Measurements from ENCODE around the gene KIF4A. TPM values are rescaled to one million over a fixed set of nuclear protein-coding genes. Genes with fewer than 3 reads are reported as not detected.

Gene KIF4A
- total and polyA plus RNA-seq, 2 of the 4 experiments (the other 2 are of a cell fraction), result 10.0 to 19.0 TPM

DNA sequence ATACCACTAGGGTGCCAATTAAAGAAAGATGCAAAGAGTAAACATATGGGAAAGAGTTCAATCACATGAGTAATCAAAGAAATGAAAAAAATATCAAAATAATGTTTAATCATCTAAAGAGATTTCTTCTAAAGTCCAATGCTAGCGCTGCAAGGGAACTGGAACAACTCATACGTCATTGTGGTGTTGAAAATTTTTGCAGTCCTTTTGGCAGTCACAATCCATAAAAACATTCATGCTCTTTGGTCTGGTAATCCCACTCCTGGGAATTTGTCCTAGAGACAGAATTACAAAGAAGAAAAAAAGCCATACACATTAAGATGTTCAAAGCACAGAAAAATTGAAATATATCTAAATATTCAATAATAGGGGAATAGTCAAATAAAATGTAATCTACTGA, 34.5 kb upstream of the KIF4A start:
- Histone ChIP-seq H2AK9ac (replicated peaks; ENCODE audit: low read depth, low read length, poor library complexity) (no peak overlapping the region), H4K5ac (ENCODE audit: low read depth, low read length) (no peak overlapping the region)
- no TSS peak for BruUV-seq (replicated peaks)

More for the DNA sequence above, 34.5 kb upstream of the KIF4A start:
- intact Hi-C loops (cut with micrococcal nuclease), result no loop called here
- no peak for DNase-seq
- H3K4me2 ChIP-seq (ENCODE audit: low read depth, low read length), result no peak overlapping the region
- H3K27me3 ChIP-seq (ENCODE audit: control insufficient read depth, insufficient read depth, low read length), result peaks cover 5% of the 10 kb centered on the region; the same call in 1 of the 2 replicates
- no peak overlapping the region for H2BK20ac ChIP-seq (ENCODE audit: low read depth, low read length)
- in situ Hi-C loops (cut with MboI; ENCODE audit: low sequenced_read_pairs), result no loop called here
- H3K56ac ChIP-seq (ENCODE audit: extremely low read depth, insufficient read depth, low read length), result no peak overlapping the region
- CTCF ChIA-PET, result no interaction called here
- H2BK120ac ChIP-seq (ENCODE audit: low read depth, low read length), result no peak overlapping the region
- no peak overlapping the region for H4K91ac ChIP-seq (ENCODE audit: insufficient read depth, low read depth, low read length)
- H3K36me3 ChIP-seq (ENCODE audit: control insufficient read depth, insufficient read depth, low read length), result no peaks in the 10 kb centered on the region
- no peak for ATAC-seq (ENCODE audit: low read depth)
- H2BK15ac ChIP-seq (ENCODE audit: low read depth, low read length), result no peak overlapping the region
- H4K20me1 ChIP-seq (ENCODE audit: insufficient read depth, low read length), result no peaks in the 10 kb centered on the region
- no peak overlapping the region for H3K14ac ChIP-seq (replicated peaks; ENCODE audit: low read depth, low read length)
- TF ChIP-seq POLR2A (IDR thresholded peaks at IDR 0.05; ENCODE audit: low read depth, low read length) (no peak), RCOR1 (IDR thresholded peaks at IDR 0.05; ENCODE audit: insufficient replicate concordance, low read length) (no peak)
- TF ChIP-seq, protein P1, sequence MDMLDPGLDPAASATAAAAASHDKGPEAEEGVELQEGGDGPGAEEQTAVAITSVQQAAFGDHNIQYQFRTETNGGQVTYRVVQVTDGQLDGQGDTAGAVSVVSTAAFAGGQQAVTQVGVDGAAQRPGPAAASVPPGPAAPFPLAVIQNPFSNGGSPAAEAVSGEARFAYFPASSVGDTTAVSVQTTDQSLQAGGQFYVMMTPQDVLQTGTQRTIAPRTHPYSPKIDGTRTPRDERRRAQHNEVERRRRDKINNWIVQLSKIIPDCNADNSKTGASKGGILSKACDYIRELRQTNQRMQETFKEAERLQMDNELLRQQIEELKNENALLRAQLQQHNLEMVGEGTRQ (IDR thresholded peaks at IDR 0.05; ENCODE audit: low read depth, low read length), result no peak
- no peak overlapping the region for H2BK5ac ChIP-seq (ENCODE audit: low read depth, low read length, poor library complexity, severe bottlenecking)
- no peaks in the 10 kb centered on the region for H3K9me1 ChIP-seq (ENCODE audit: insufficient read depth, low read length)
- H3K4me1 ChIP-seq (ENCODE audit: control insufficient read depth, insufficient read depth, low read length), result no peaks in the 10 kb centered on the region; the same call in 1 of the 2 replicates
- no CpG with 5 or more reads among the region's 2 CpGs for WGBS, 2 experiments (ENCODE audit: extremely low coverage in 2 of 2, insufficient read length in 1 of 2)
- dilution Hi-C loops (cut with HindIII; ENCODE audit: low sequenced_read_pairs, unreplicated experiment), result no loop called here
- H3K9me3 ChIP-seq (ENCODE audit: control insufficient read depth, insufficient read depth, low read length), result no peaks in the 10 kb centered on the region
- H3K9ac ChIP-seq (ENCODE audit: low read depth, low read length), result no peak overlapping the region
- POLR2A ChIA-PET (ENCODE audit: unreplicated experiment), result no interaction called here
- no peak overlapping the region for H3K23ac ChIP-seq (ENCODE audit: low read depth, low read length)
- no peak overlapping the region for H2AFZ ChIP-seq (replicated peaks; ENCODE audit: low read length, poor library complexity)
- no peak overlapping the region for H2AK5ac ChIP-seq (ENCODE audit: low read depth, low read length)
- no peak overlapping the region for H3K27ac ChIP-seq (ENCODE audit: insufficient read depth, low read length)
- no peak overlapping the region for H3K4me3 ChIP-seq (ENCODE audit: insufficient read depth, low read depth, low read length)
- H3K4ac ChIP-seq (ENCODE audit: low read depth, low read length), result no peak overlapping the region
- H3K18ac ChIP-seq (ENCODE audit: low read depth, low read length), result no peak overlapping the region
- no peak overlapping the region for H4K8ac ChIP-seq (ENCODE audit: low read depth in 2 of 2, low read length in 2 of 2)
- no peaks in the 10 kb centered on the region for H3K79me1 ChIP-seq (ENCODE audit: low read depth in 1 of 2, low read length in 2 of 2)
